Stimulated activated naive B cell treated with anti-CD40 and anti-IgM and Interleukin-4, amounts not matched to agents 10 μg/mL and 1 μg/mL and 100 μg/mL, for 72 hours (primary cell): ENCODE data around the gene KRT1.

Experiments
- ATAC-seq, 2 donors: fragments of 150-1000 bp; cut with Tn5 transposase; replicated peaks; 2 replicates each; pipeline ENCODE4 v1.10.0; 2021; ENCODE audit warnings: moderate library complexity in 1 of 2
- DNase-seq: peaks from one replicate; pipeline ENCODE4 v3.0.0; 2021
- H3K27ac Mint-ChIP-seq: one replicate; pipeline ENCODE4 v1.8.0; 2022; ENCODE audit warnings: mild to moderate bottlenecking, mixed read lengths
- H3K27me3 Mint-ChIP-seq, 2 donors: one replicate each; pipeline ENCODE4 v1.8.0; 2022; ENCODE audit warnings: mixed read lengths in 2 of 2
- H3K36me3 Mint-ChIP-seq, 2 donors: one replicate each; pipeline ENCODE4 v1.8.0; 2022; ENCODE audit warnings: mixed read lengths in 2 of 2, mild to moderate bottlenecking in 1 of 2
- H3K4me1 Mint-ChIP-seq, 2 donors: one replicate each; pipeline ENCODE4 v1.8.0; 2022; ENCODE audit warnings: mixed read lengths in 2 of 2, mild to moderate bottlenecking in 1 of 2
- H3K4me3 Mint-ChIP-seq, 2 donors: one replicate each; pipeline ENCODE4 v1.8.0; 2022; ENCODE audit warnings: mild to moderate bottlenecking in 2 of 2, mixed read lengths in 2 of 2, moderate library complexity in 1 of 2
- H3K9me3 Mint-ChIP-seq, 2 donors: one replicate each; pipeline ENCODE4 v1.8.0; 2022; ENCODE audit warnings: mixed read lengths in 2 of 2, mild to moderate bottlenecking in 1 of 2

The KRT1 gene

DNA sequence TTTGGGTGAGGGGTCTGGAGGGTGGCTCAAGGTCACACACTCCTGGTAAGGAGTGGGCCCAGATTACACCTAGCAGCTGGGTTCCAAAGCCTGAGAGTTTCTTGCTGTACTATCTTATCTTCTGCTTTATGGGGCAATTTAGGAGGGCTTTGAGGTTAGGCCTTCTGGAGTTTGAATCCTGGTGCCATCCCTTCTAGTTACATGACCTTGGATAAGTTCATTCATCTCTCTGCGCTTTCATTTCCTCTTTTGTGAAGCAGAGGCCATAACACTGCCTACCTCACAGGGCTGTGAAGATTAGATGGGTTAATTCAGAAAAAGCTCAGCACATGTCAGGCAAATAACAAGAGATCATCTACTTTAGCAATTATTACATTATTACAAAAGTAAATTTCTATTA lies 30.5 kb upstream of the KRT1 start:
- Mint-ChIP-seq H3K9me3 (no peaks in the 10 kb centered on the region), H3K36me3 (no peaks in the 10 kb centered on the region), H3K27ac (no peak overlapping the region), H3K4me1 (no peaks in the 10 kb centered on the region), H3K4me3 (no peak overlapping the region), H3K27me3 (peaks cover 28 to 38% of the 10 kb centered on the region in 2 donors)
- ATAC-seq (peak; percentile 62 to 69), DNase-seq (no peak)

DNA sequence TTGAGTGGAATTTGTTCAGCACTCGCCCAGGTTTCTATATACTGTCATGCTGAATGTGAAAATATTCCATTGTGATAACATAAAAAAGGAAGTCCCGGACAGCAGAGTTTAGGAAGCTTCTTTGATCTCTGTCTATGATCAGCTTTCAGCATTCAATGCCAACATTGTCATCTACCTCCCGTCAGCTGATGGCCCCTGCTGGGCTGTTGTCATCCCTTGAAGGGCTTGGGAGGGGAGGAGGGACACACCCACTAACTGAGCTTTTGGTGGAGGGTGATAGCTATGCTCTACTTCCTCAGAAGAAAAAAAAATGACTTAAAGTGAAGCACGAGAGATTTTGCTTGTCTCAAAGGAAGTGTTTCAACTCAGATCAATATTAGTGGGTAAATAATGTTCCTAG lies 27.8 kb upstream of the KRT1 start:
- ATAC-seq = no peak
- H3K36me3 Mint-ChIP-seq = no peaks in the 10 kb centered on the region
- H3K27me3 Mint-ChIP-seq = peaks cover 10 to 18% of the 10 kb centered on the region in 2 donors
- no peak for DNase-seq
- H3K4me1 Mint-ChIP-seq = no peaks in the 10 kb centered on the region
- no peak overlapping the region for H3K27ac Mint-ChIP-seq
- no peak overlapping the region for H3K4me3 Mint-ChIP-seq
- H3K9me3 Mint-ChIP-seq = no peaks in the 10 kb centered on the region

DNA sequence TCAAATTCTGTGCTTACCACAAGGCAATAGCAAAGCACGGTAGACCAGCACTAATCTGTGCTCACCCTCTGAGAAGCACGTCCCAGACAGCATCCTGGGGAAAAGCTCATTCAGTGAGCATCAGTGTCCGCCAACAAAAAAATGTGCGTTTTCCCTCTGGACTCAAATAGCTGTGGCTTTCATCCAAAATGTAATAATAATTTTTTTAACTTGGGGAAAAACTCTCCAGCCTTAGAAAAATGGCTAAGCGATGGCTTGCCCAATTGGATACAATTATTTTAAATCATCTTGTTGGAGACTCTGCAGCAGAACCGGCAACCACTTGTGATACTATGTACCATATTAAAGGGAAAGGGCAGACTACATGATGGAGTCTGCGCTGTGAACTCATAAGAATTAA lies 24.3 kb upstream of the KRT1 start:
- no peaks in the 10 kb centered on the region for H3K36me3 Mint-ChIP-seq
- ATAC-seq = no peak
- DNase-seq = no peak
- H3K27ac Mint-ChIP-seq = no peak overlapping the region
- no peaks in the 10 kb centered on the region for H3K9me3 Mint-ChIP-seq
- H3K4me1 Mint-ChIP-seq = no peaks in the 10 kb centered on the region
- H3K4me3 Mint-ChIP-seq = no peak overlapping the region
- peaks cover 22 to 24% of the 10 kb centered on the region in 2 donors for H3K27me3 Mint-ChIP-seq

DNA sequence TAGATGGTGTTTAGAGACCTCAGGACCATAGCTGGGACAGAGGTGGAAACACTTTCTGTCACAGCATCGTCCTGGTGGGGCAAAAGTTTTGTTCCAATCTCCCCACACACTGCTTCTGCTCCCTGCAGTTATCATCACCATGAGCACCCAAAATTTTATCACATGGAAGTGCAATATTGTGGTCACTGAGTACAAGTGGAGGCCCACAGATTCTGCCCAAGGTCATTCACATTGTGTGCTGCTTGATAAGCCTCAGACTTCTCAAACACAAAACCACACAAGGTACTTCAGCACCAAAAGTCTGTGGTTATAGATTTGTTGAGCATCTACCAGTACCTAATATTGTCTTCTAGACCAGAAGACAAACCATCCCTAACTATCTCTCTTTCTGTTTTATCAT lies 23.7 kb upstream of the KRT1 start:
- Mint-ChIP-seq H3K9me3 (no peaks in the 10 kb centered on the region), H3K36me3 (no peaks in the 10 kb centered on the region), H3K27me3 (peaks cover 23 to 27% of the 10 kb centered on the region in 2 donors), H3K4me1 (no peaks in the 10 kb centered on the region), H3K27ac (no peak overlapping the region), H3K4me3 (no peak overlapping the region)
- DNase-seq (no peak), ATAC-seq (no peak)

DNA sequence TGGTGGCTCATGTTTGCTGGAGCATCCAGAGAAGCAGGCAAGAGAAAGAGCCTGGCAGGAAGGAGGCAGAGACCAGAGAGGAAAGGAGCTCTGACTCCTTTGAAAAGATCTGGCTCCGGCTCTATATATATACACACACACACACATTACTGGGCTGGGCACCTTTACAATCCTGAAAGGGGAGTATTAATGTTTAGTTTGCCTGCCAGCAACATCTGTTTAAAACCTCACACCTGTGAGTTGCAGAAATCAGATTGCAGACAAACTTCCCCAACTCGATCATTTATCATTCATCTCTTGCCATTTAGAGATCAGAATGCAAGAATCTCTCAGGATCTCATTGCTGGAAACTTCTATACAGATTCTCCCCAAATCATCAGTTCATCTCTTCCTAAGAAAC lies 23.2 kb upstream of the KRT1 start, which contains the start of gene KRT77:
KRT77 (minus strand) TSS at position 101 of the 400 bp plus-strand sequence; CDS start at position 11, 90 bp downstream.
- DNase-seq = no peak
- Mint-ChIP-seq H3K36me3 (no peaks in the 10 kb centered on the region), H3K9me3 (no peaks in the 10 kb centered on the region), H3K4me3 (no peak within 1 kb of the TSS), H3K27ac (no peak within 1 kb of the TSS), H3K27me3 (peaks cover 19 to 31% of the 10 kb centered on the region in 2 donors), H3K4me1 (no peaks in the 10 kb centered on the region)
- ATAC-seq = no peak

DNA sequence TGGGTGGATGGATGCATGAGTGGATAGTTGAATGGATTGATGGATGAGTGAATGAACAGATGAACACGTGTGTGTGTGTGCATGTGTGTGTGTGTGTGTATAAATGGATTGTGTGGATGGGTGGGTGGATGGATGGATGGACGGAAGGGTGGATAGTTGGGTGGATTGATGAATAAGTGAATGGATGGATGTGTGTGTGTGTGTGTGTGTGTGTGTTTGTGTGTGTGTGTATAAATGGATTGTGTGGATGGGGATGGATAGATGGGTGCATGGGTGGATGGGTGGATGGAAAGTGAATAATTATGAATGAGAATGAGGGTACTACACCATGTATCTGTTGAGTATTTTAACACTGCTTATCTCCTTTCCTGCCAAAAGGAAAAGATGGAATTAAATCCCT lies 22.1 kb upstream of the KRT1 start:
- Mint-ChIP-seq H3K27ac (no peak overlapping the region), H3K27me3 (peaks cover 26 to 39% of the 10 kb centered on the region in 2 donors), H3K36me3 (no peaks in the 10 kb centered on the region), H3K4me1 (no peaks in the 10 kb centered on the region), H3K4me3 (no peak overlapping the region), H3K9me3 (no peaks in the 10 kb centered on the region)
- ATAC-seq = no peak
- no peak for DNase-seq

DNA sequence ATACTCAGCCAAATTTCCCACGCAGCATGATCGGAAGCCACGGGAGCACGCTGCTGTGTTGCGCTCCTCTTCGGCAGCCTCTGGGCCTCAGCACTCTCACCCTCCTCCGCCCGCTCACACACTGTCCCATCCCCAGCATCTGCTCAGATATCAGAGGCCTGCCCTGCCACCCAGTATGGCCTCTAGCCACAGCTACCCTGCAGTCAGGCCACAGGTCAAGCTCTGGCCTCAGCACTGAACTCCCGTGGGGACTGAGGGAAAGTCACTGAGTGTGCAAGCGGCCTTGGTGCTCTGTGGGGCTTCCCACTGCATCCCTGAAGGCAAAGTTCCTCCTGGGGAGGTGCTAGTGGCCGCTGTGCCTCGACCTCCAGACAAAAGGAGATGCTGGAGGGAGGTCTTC lies 21.1 kb upstream of the KRT1 start:
- no peaks in the 10 kb centered on the region for H3K36me3 Mint-ChIP-seq
- no peak for DNase-seq
- no peaks in the 10 kb centered on the region for H3K9me3 Mint-ChIP-seq
- H3K27me3 Mint-ChIP-seq = peaks cover 28 to 42% of the 10 kb centered on the region in 2 donors
- ATAC-seq = no peak
- no peak overlapping the region for H3K4me3 Mint-ChIP-seq
- H3K4me1 Mint-ChIP-seq = no peaks in the 10 kb centered on the region
- H3K27ac Mint-ChIP-seq = no peak overlapping the region

DNA sequence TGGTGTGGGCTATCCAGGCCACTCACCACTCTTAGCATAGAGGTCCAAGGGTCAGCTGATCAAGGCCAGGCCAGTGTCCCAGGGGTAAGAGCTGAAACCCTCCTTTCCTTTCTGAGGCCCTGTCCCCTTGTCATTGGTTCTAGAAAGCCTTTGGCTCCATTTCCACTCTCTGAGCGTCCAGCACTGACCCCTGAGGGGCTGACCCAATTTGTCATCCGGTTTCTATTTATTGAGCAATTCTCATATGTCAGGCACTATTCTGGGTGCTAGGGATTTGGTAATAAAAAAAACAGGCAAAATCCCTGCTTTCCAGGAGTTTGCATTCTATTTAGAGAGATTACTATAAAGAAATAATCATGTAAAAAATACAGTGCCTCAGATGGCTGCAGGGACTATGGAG lies 19.8 kb upstream of the KRT1 start:
- peaks cover 31 to 52% of the 10 kb centered on the region in 2 donors for H3K27me3 Mint-ChIP-seq
- H3K9me3 Mint-ChIP-seq = no peaks in the 10 kb centered on the region
- H3K4me3 Mint-ChIP-seq = no peak overlapping the region
- no peaks in the 10 kb centered on the region for H3K36me3 Mint-ChIP-seq
- ATAC-seq (no peak), DNase-seq (no peak)
- no peak overlapping the region for H3K27ac Mint-ChIP-seq
- H3K4me1 Mint-ChIP-seq = no peaks in the 10 kb centered on the region

DNA sequence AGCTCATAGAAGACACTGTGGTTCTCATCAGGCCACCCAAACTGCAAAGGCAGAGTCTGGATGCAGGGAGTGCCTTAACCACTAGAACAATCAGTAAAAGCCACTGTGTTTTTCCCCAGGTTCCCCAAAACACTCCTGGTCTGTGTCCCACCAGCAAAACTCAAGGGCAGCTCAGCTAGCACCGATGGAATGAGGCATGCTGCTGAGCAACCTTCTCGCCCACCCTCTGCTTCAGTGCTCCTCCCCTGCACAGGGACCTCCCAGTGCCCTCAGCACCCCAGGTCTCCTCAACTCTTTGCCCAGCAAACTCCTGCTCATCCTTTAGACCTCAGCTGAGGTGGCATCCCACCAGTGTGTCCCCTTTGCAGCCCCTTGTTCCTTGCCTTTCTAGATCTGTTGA lies 19.2 kb upstream of the KRT1 start:
- Mint-ChIP-seq H3K27me3 (peaks cover 31 to 56% of the 10 kb centered on the region in 2 donors), H3K4me3 (no peak overlapping the region), H3K36me3 (no peaks in the 10 kb centered on the region), H3K27ac (no peak overlapping the region), H3K4me1 (no peaks in the 10 kb centered on the region), H3K9me3 (no peaks in the 10 kb centered on the region)
- DNase-seq (no peak), ATAC-seq (no peak)

DNA sequence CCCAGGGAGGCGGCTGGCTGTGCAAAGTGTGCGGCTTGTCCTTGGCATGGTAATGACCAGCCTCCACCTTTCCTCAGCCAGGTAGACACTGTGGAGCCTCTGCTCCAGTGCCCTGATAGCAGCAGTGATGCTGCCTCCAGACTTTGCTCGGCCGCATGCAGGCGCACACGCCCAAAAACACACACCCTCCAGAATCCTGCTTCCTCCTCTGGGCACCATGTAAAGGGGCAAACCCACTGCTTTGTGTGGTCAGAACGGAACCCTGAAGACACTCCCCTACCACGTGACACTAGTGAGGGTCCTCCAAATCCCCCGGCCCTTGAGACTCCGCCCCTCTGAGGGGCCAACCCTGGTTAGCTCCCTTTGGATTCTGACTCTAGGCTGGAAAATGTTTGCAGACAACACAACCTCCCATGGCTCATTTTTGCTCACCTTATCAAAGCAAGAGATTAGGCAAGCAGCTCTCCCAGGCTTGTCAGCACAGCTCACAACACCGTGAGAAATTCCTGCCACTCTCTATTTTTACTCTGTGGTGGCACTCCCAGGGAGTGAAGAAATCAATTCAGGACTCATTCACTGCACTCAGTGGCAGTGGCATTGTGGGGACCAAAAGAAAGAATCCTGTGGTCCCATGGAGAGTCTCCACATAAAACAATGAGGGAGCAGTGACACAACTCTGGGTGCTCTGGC lies 18.6 kb upstream of the KRT1 start:
- DNase-seq = no peak
- H3K27me3 Mint-ChIP-seq = peaks cover 31 to 56% of the 10 kb centered on the region in 2 donors

DNA sequence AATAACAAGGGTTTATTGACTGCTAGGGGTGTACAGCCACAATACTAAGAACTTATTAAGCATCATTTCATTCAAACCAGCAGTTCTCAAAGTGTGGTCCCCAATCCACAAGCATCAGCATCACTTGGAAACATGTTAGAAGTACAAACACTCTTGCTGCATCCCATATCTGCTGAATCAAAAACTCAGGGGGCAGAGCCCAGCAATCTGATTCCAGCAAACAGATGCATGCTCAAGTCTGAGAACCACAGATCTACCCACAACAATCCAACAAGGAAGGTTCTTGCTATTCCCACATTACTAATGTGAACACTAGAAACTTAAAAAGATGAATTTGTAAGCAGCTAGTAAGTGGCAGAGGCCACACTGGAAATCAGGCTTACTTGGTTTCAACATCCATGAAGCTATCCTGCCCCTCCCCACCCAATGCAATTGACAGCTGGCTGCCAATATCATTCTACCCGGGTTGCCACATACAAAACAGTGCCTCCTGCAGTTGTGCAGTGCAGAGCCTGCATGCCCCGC lies 16.9 kb upstream of the KRT1 start:
- no peak overlapping the region for H3K27ac Mint-ChIP-seq
- DNase-seq = no peak
- H3K36me3 Mint-ChIP-seq = no peaks in the 10 kb centered on the region
- no peak for ATAC-seq
- peaks cover 40 to 55% of the 10 kb centered on the region in 2 donors for H3K27me3 Mint-ChIP-seq
- H3K9me3 Mint-ChIP-seq = no peaks in the 10 kb centered on the region
- H3K4me1 Mint-ChIP-seq = peaks cover 0 to 3% of the 10 kb centered on the region in 2 donors
- H3K4me3 Mint-ChIP-seq = no peak overlapping the region

More for the DNA sequence above, 18.6 kb upstream of the KRT1 start:
- Mint-ChIP-seq H3K9me3 (no peaks in the 10 kb centered on the region), H3K4me1 (no peaks in the 10 kb centered on the region), H3K4me3 (no peak overlapping the region), H3K27ac (no peak overlapping the region), H3K36me3 (no peaks in the 10 kb centered on the region)
- ATAC-seq = no peak

DNA sequence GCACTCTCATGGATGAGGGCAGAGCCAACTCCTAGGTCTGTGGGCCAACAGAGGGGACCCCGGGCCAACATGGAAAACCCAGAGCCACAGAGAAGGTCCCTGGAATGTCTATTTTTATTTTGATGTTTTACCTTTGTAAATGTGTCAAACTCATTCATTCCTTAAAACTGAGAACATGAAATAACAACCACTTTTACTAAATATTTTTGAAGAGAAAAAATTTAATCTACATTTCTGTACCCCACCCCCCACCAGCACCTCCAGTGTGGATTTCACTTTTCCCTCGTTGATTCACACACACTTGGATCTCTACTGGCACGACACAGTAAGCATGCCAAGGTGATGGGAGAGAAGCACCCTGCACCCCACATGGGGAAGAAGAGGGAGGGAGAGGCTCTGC lies 16.4 kb upstream of the KRT1 start:
- DNase-seq (no peak), ATAC-seq (no peak)
- H3K4me3 Mint-ChIP-seq = no peak overlapping the region
- H3K4me1 Mint-ChIP-seq = peaks cover 2 to 6% of the 10 kb centered on the region in 2 donors
- H3K27me3 Mint-ChIP-seq = peaks cover 35 to 55% of the 10 kb centered on the region in 2 donors
- no peaks in the 10 kb centered on the region for H3K36me3 Mint-ChIP-seq
- H3K27ac Mint-ChIP-seq = no peak overlapping the region
- no peaks in the 10 kb centered on the region for H3K9me3 Mint-ChIP-seq

DNA sequence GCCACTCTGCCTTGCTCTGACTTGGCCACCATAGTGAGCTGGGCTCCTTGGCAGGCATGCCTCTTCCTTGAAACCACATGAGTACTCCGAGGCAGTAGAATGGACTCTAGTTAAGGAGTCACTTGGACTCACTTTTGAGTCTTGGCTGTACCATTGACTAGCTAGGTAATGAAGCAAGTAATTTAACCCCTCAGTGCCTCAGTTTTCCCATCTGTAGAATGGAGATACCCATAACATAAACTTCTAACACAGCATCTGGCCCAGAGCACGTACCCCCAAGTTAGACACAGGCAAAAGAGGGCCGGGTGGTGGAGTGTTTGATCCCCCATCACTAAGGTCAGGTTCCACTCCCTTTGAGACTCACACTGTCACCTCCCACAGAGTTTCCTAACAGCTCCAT lies 14.8 kb upstream of the KRT1 start:
- Mint-ChIP-seq H3K36me3 (no peaks in the 10 kb centered on the region), H3K9me3 (no peaks in the 10 kb centered on the region), H3K4me3 (no peak overlapping the region), H3K4me1 (peaks cover 13% of the 10 kb centered on the region in 2 donors), H3K27ac (no peak overlapping the region), H3K27me3 (peaks cover 42 to 68% of the 10 kb centered on the region in 2 donors)
- ATAC-seq (no peak), DNase-seq (no peak)

DNA sequence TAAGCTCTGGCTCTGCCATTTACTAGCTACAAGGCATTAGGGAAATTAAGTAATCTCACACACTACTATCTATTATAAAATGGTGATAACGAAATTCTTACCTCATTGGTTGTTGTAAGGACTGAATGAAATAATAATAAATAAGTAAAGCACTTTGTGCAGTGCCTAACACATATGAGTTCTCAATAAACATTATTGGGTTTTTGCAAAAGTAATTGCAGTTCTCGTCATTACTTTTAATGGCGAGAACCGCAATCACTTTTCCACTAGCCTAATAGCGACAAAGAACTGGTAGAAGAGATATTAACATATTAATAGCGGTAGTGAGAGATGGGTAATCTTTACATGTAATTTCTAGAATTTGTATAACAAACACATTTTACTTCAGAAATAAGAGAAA lies 13.9 kb upstream of the KRT1 start:
- H3K4me1 Mint-ChIP-seq = peaks cover 13% of the 10 kb centered on the region in 2 donors
- no peaks in the 10 kb centered on the region for H3K9me3 Mint-ChIP-seq
- ATAC-seq = no peak
- H3K27ac Mint-ChIP-seq = no peak overlapping the region
- DNase-seq = no peak
- H3K27me3 Mint-ChIP-seq = peaks cover 38 to 71% of the 10 kb centered on the region in 2 donors
- no peak overlapping the region for H3K4me3 Mint-ChIP-seq
- no peaks in the 10 kb centered on the region for H3K36me3 Mint-ChIP-seq

DNA sequence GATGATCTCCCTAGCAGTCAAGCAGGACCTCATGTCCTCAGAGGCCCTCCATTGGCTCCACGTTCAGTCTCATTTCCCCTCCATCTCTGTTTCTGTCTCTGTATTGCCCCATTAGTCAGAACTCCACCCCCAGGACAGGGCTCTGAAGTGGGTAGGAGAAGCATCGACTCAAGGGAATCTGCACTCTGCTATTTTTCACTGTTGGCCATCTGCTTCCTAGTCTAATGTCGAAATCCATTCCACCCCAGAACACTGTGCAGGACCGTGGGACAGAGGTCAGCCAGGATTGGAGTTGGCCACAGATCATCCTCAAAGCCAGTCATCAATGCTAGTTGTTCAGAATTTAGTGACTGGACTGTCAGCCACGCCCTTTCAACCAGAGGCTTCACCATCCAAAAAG lies 13.1 kb upstream of the KRT1 start:
- H3K27me3 Mint-ChIP-seq = peaks cover 43 to 74% of the 10 kb centered on the region in 2 donors
- no peaks in the 10 kb centered on the region for H3K36me3 Mint-ChIP-seq
- no peaks in the 10 kb centered on the region for H3K9me3 Mint-ChIP-seq
- no peak overlapping the region for H3K4me3 Mint-ChIP-seq
- no peak overlapping the region for H3K27ac Mint-ChIP-seq
- H3K4me1 Mint-ChIP-seq = peaks cover 13% of the 10 kb centered on the region in 2 donors
- DNase-seq (no peak), ATAC-seq (no peak)
